Sigmoid colon (tissue), 7 donors: ENCODE results near the gene AFF2. TPM values are rescaled to one million over a fixed set of nuclear protein-coding genes. Genes with fewer than 3 reads are reported as not detected.

Source experiments
- DNase-seq: peaks from one replicate; pipeline ENCODE4 v3.0.0-alpha.2; 2019
- H3K27ac ChIP-seq, 4 donors: fragments of 200-600 bp; sonication (generic); one replicate each; pipeline ENCODE4 v1.5.1; 2016 to 2019; ENCODE audit warnings: mild to moderate bottlenecking in 1 of 4
- H3K27me3 ChIP-seq, 3 donors: fragments of 200-600 bp; sonication (generic); one replicate each; pipeline ENCODE4 v1.5.1; 2019; ENCODE audit warnings: mild to moderate bottlenecking in 1 of 3
- H3K36me3 ChIP-seq, 4 donors: fragments of 200-600 bp; sonication (generic); one replicate each; pipeline ENCODE4 v1.5.1; 2016 to 2019
- H3K4me1 ChIP-seq, 4 donors: fragments of 200-600 bp; sonication (generic); one replicate each; pipeline ENCODE4 v1.5.1; 2017 to 2019
- H3K4me3 ChIP-seq, 4 donors: fragments of 200-600 bp; sonication (generic); one replicate each; pipeline ENCODE4 v1.5.1; 2017 to 2019; ENCODE audit warnings: mild to moderate bottlenecking in 2 of 4, moderate library complexity in 1 of 4
- H3K9me3 ChIP-seq, 4 donors: fragments of 200-600 bp in 3 of 4; sonication (generic) in 3 of 4; one replicate each; pipeline versions ENCODE4 v1.5.1 to v1.6.1; 2013 to 2019
- EP300 ChIP-seq, 4 donors: sonication (generic); formaldehyde crosslinking; IDR thresholded peaks; one replicate each; pipeline ENCODE4 v1.6.1; 2017; ENCODE audit warnings: antibody characterized with exemption in 4 of 4
- POLR2A ChIP-seq, 2 donors: fragments of 450-650 bp; IDR thresholded peaks; one replicate each; pipeline ENCODE4 v1.6.1; 2016; ENCODE audit warnings: antibody characterized with exemption in 2 of 2, mild to moderate bottlenecking in 2 of 2, moderate library complexity in 2 of 2
- POLR2AphosphoS5 ChIP-seq, 4 donors: sonication (generic); formaldehyde crosslinking; IDR thresholded peaks; one replicate each; pipeline ENCODE4 v1.6.1; 2017; ENCODE audit warnings: antibody characterized with exemption in 4 of 4
- WGBS, 2 donors: extraction: QIAGEN DNeasy Blood & Tissue Kit; methylation state at CpG; one replicate each; pipeline ENCODE4 v1.1.7; 2013; 5-methylcytosine and 5-hydroxymethylcytosine counted together
- intact Hi-C: fragments of 100-400 bp; cut with DNase I; formaldehyde crosslinking; loops from one replicate; pipeline ENCODE4 v1.15.1; 2023
- polyA plus RNA-seq, 3 donors: library from polyadenylated mRNA; stranded (reverse); fragments of 200-250 nt; gene quantifications; one replicate each; pipeline ENCODE4 v1.2.3, GENCODE V29; 2013
- total RNA-seq, 4 donors: library from RNA; depleted of rRNA; stranded (reverse); fragments of >200 nt; gene quantifications; one replicate each; pipeline ENCODE4 v1.1.0, GENCODE V29; 2016
- TF ChIP-seq, protein P1 (sequence below), 4 experiments: fragments of 450-650 bp in 3 of 4; fragments of 200-600 bp in 1 of 4; IDR thresholded peaks; one replicate each; pipeline ENCODE4 v1.5.1; 2016 to 2019; ENCODE audit warnings: antibody characterized with exemption in 4 of 4, mild to moderate bottlenecking in 3 of 4, moderate library complexity in 2 of 4
- donor health status: healthy with polysubstance abuse.
- donor health status: Bipolar disorder and iron deficiency.
- donor health status: healthy.

AFF2 gene
- total and polyA plus RNA-seq, 7 donors = 0.27 to 1.7 (median 1.1) TPM; not detected in 2

DNA sequence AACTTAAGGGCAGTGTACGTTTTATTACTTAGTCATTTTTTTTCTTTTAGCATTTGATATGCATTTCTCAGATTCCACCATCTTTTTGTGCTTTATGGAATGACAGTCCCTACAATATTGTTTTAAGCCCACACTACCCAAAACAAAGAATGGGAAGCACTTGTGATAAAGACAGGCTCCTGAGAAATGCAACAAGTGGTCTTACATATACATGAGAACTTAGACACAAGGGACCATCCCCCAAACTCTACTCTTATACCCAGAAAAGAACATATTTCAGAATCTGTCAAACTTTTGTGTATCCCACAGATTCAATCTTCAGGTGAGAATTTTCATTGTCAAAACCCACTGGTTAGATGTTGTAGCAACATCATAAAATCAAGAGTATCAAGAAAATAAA is 491.1 kb downstream of the AFF2 start:
- intact Hi-C loops = no loop called here

GRCh38 chrX:148995661-148996060 is 495.2 kb downstream of the AFF2 start:
- intact Hi-C loops = no loop called here

More for the DNA sequence above, 491.1 kb downstream of the AFF2 start:
- H3K4me1 ChIP-seq = no peaks in the 10 kb centered on the region
- 67 to 71% methylated on average over 1 of the region's 1 CpG for WGBS, 2 donors
- no peak for DNase-seq
- H3K27me3 ChIP-seq = no peaks in the 10 kb centered on the region
- TF ChIP-seq POLR2AphosphoS5 (IDR thresholded peaks at IDR 0.05) (no peak), EP300 (IDR thresholded peaks at IDR 0.05) (no peak), POLR2A (IDR thresholded peaks at IDR 0.05) (no peak)
- TF ChIP-seq, protein P1, sequence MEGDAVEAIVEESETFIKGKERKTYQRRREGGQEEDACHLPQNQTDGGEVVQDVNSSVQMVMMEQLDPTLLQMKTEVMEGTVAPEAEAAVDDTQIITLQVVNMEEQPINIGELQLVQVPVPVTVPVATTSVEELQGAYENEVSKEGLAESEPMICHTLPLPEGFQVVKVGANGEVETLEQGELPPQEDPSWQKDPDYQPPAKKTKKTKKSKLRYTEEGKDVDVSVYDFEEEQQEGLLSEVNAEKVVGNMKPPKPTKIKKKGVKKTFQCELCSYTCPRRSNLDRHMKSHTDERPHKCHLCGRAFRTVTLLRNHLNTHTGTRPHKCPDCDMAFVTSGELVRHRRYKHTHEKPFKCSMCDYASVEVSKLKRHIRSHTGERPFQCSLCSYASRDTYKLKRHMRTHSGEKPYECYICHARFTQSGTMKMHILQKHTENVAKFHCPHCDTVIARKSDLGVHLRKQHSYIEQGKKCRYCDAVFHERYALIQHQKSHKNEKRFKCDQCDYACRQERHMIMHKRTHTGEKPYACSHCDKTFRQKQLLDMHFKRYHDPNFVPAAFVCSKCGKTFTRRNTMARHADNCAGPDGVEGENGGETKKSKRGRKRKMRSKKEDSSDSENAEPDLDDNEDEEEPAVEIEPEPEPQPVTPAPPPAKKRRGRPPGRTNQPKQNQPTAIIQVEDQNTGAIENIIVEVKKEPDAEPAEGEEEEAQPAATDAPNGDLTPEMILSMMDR (IDR thresholded peaks at IDR 0.05) = no peak
- no peaks in the 10 kb centered on the region for H3K9me3 ChIP-seq
- no peak overlapping the region for H3K27ac ChIP-seq
- no peaks in the 10 kb centered on the region for H3K36me3 ChIP-seq
- no peak overlapping the region for H3K4me3 ChIP-seq

DNA sequence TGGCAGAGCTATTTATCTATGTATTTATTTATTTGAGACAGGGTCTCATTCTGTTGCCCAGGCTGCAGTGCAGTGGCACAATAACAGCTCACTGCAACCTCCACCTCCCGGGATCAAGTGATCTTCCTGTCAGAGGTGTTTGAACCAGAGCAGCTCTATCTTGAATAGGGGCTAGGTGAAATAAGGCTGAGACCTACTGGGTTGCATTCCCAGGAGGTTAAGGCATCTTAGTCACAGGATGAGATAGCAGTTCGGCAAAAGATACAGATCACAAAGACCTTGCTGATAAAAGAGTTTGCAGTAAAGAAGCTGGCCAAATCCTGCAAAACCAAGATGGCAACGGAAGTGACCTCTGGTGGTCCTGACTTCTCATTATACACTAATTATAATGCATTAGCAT is 501.9 kb downstream of the AFF2 start:
- no peak for DNase-seq
- Histone ChIP-seq H3K4me3 (no peak overlapping the region), H3K27ac (no peak overlapping the region), H3K9me3 (no peaks in the 10 kb centered on the region), H3K27me3 (no peaks in the 10 kb centered on the region), H3K4me1 (no peaks in the 10 kb centered on the region), H3K36me3 (no peaks in the 10 kb centered on the region)
- 73 to 90% methylated on average over 3 of the region's 3 CpGs for WGBS, 2 donors
- TF ChIP-seq, protein P1 (IDR thresholded peaks at IDR 0.05) = no peak
- TF ChIP-seq POLR2AphosphoS5 (IDR thresholded peaks at IDR 0.05) = no peak
- no peak for TF ChIP-seq EP300 (IDR thresholded peaks at IDR 0.05)
- TF ChIP-seq POLR2A (IDR thresholded peaks at IDR 0.05) = no peak
- intact Hi-C loops = no loop called here

More at GRCh38 chrX:148995661-148996060, 495.2 kb downstream of the AFF2 start:
- 64 to 67% methylated on average over 3 of the region's 3 CpGs for WGBS, 2 donors
- Histone ChIP-seq H3K27ac (no peak overlapping the region), H3K4me3 (no peak overlapping the region), H3K9me3 (no peaks in the 10 kb centered on the region), H3K27me3 (no peaks in the 10 kb centered on the region), H3K4me1 (no peaks in the 10 kb centered on the region), H3K36me3 (no peaks in the 10 kb centered on the region)
- TF ChIP-seq POLR2A (IDR thresholded peaks at IDR 0.05) (no peak), POLR2AphosphoS5 (IDR thresholded peaks at IDR 0.05) (no peak), EP300 (IDR thresholded peaks at IDR 0.05) (no peak)
- TF ChIP-seq, protein P1 (IDR thresholded peaks at IDR 0.05) = no peak
- no peak for DNase-seq

DNA sequence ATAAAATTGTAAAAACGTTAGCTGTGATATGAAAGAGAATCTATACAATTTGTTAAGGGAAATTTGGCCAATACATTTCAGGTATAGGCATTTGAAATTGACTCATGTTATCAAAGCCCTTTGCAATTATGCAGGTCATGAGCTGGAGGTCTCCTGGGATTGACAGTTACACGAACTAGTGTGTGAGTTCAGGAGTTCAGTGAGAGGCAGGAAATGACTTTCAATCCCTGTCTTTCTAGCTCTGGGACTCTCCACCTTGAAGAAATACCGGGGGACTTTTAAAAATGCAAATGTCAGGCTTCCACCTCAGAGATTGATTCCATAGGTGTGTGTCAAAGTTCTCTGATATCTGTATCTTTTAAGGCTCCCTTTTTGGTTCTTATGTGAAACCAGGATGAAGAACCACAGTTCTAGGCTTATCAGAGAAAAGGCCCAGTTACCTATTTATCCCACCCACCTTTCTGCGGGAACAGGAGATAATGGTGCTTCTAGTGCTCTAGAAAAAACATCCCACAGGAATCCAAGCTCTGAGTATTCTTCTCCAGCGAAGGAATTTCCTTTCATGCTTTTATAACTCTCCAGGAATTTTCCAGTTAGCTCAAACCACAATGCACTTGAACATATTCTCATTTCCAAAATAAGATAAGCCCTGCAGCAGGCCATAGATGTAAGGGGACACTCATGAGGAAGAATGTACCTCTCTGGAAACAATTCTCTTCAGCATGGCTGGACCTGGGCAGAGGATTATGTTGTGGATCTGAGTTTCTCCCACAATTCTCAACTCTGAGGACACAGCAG is 503.6 kb downstream of the AFF2 start:
- Histone ChIP-seq H3K27ac (no peak overlapping the region), H3K4me1 (no peaks in the 10 kb centered on the region), H3K27me3 (no peaks in the 10 kb centered on the region), H3K4me3 (no peak overlapping the region), H3K36me3 (no peaks in the 10 kb centered on the region), H3K9me3 (no peaks in the 10 kb centered on the region)
- intact Hi-C loops = no loop called here
- WGBS, 2 donors = 53 to 74% methylated on average over 5 of the region's 5 CpGs
- TF ChIP-seq EP300 (IDR thresholded peaks at IDR 0.05) = no peak
- TF ChIP-seq, protein P1 (IDR thresholded peaks at IDR 0.05) = no peak
- DNase-seq = no peak
